H54 (cell line): ENCODE data around the gene ABCC9.
"Not testable (repeated sequence)": the region's sequence is repeated elsewhere in the genome, so short reads cannot be mapped to it uniquely, and the experiment has no call there.

Experiments
- DNase-seq: peaks from one replicate; pipeline ENCODE4 v3.0.0; 2011; ENCODE audit warnings: low spot score, mixed read lengths; ENCODE audit not compliant: insufficient read length
- FAIRE-seq: peaks from 3 replicates; lab custom pipeline; 2011; peaks lifted over from hg19 to GRCh38; lab: Jason Lieb, UNC
- POLR2A ChIP-seq: IDR thresholded peaks from 2 replicates; pipeline ENCODE4 v1.6.1; 2011; ENCODE audit warnings: low read depth, mild to moderate bottlenecking, low read length

ABCC9 gene

GRCh38 chr12:21828779-21829178 is 112.4 kb downstream of the ABCC9 start:
- TF ChIP-seq POLR2A: no peak
- no peak for DNase-seq
- no peak for FAIRE-seq

DNA sequence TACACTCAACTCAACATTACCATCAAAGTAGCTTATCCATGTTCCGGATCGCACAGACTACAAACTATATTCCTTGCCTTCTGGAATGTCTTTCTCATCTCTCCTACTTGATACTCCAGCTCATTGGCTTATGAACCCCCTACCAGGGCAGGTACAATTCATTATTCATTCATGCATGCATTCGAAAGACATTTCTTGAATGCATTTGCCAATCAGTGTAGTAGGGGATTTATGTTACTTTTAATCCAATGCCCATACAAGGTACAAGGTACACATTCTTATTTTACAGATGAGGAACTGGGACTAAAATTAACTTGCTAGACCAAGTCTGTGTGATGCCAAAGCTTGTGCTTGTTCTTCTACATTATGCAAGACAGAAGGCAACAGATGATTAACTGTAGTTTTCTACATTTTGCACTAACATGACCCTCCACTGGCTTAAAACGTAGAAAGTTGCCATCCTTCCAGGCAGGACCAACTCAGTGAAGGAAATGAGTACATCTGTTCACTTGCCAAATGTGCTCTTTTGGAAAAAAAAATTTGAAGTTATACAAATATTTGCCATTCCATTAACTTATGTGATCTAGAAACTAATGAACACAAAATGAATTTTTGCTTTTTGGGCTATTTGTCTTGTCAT is 113.0 kb downstream of the ABCC9 start:
- DNase-seq: no peak
- TF ChIP-seq POLR2A: no peak
- FAIRE-seq: no peak

DNA sequence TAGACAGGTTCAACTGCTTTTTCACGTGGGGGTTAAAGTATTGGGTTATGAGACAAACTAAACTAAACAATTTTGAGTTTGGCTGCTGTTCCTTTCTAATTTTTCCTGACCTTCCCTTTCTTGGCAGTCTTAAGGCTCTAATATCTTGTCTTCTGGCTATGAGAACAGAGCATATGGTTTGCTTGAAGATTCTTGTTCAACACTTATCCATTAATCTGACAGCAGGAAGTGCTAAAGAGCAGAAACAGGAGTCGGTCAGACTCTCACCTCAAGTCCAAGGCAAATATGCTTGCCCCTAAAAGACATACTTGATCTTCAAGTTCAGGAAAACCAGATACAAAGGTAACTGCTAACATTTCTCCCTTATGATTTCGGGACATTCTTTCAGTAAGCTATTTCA is 114.1 kb downstream of the ABCC9 start:
- no peak for TF ChIP-seq POLR2A
- no peak for FAIRE-seq
- no peak for DNase-seq

GRCh38 chr12:21826618-21826910 is 114.7 kb downstream of the ABCC9 start:
- no peak for DNase-seq
- no peak for FAIRE-seq
- TF ChIP-seq POLR2A: no peak

DNA sequence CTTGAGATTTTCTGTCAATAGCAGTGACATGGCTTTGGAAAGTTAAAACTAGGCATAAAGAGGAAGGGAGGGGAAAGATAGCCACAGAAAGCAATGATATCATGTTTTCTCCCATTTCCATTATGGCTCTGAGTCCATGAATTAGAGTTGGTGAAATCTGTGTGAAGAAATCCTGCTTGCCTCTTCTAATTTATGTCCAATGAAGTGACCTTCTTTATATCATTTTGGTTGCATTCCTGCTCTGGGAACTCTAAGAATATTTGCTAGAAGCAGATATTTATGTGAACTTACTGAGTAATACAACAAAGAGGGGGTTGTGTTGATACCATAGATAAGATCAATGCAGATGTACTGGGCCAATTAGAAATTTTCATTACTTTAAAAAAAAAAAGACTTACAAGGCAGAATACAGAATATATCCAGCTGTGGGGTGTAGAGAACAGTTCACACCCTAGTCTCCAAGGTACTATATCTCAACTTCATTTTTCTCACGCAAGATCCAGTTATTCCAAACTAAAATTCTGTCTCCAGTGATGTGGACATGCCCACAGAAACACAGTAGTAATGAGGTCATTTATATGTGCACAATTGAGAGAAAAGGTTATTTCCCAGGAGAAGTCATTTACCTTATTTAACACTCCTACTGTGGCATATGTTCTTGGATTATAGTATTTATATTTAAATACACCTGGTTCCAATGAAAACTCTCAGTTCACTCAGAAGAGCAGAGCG is 115.2 kb downstream of the ABCC9 start:
- no peak for DNase-seq
- FAIRE-seq: no peak
- no peak for TF ChIP-seq POLR2A

GRCh38 chr12:21823581-21823980 is 117.6 kb downstream of the ABCC9 start:
- FAIRE-seq (no peak), DNase-seq (no peak)
- no peak for TF ChIP-seq POLR2A

DNA sequence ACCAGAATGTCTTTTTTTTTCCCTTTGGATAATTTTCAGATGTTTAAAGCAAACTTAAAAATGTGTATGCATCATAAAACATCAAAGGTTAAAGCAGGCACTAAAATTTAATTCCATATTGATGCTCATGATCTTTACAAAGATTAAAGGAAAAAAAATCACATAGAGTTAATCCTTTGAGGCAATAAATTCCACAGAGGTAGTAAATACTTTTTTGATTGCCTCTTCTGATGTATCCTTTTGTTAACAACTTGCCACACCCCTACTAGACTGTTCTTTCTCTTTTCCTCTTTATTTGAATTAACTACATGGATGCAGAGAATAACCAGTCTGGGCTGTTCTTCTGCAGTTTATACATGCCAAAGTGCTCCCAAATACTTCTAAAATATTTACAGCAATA is 121.5 kb downstream of the ABCC9 start:
- DNase-seq (no peak), FAIRE-seq (no peak)
- TF ChIP-seq POLR2A: no peak

GRCh38 chr12:21819236-21819635 is 122.0 kb downstream of the ABCC9 start:
- TF ChIP-seq POLR2A: no peak
- FAIRE-seq (no peak), DNase-seq (no peak)

DNA sequence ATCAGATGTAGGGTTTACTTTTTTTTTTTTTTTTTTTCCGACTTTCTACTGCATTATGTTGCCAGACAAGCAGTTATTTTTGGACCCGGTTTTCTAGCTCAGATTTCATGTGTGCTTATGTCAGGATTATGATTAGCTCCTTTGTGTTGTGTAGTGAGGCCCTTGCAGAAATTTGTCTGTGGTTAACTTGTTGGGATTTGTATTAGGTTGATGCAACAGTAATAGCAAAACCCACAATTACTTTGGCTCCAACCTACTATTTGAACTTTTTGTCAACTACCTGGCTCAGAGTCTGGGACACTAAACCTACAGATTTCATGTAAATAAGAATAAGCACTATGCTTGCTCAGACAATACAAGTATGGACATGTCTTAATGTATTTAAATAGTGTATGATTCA is 122.6 kb downstream of the ABCC9 start:
- FAIRE-seq: no peak
- no peak for DNase-seq
- TF ChIP-seq POLR2A: no peak

DNA sequence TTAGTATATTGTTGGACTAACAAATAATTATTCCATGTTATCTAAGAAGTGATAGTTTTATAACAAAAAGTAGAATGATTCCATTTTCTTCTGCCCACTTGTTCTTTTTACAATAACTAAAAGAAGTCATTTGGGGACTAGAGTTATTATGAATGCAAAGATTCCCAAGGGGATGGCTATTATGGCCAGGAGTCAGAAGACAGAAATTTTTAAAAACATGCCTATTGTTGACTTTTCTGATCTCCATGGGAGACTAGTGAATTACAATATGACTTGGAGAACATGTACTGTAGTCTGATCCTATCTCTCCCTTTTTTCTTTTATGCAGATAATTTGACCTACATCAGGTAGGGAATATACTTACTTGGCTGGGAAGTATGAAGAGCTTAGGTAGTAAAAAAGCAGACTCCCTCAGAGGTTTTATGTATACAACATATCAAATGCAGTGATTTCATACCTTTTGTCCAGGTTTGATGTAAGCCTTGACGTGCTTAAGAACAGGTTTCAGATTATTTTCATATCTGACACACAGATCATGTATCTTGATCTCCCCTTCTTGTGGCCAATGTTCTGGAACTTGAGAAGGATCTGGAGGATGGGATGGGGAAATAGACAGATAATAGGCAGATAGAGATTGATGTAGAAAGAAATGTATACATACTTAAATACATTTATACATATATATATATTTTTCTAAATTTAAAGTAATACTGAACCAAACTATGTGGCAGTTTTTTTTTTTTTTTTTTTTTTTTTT is 125.7 kb downstream of the ABCC9 start:
- DNase-seq (no peak), FAIRE-seq (no peak)
- TF ChIP-seq POLR2A: no peak

- DNase-seq (no peak), FAIRE-seq (no peak)
- TF ChIP-seq POLR2A: no peak
Measured at GRCh38 chr12:21814814-21815213, 126.4 kb downstream of the ABCC9 start.

DNA sequence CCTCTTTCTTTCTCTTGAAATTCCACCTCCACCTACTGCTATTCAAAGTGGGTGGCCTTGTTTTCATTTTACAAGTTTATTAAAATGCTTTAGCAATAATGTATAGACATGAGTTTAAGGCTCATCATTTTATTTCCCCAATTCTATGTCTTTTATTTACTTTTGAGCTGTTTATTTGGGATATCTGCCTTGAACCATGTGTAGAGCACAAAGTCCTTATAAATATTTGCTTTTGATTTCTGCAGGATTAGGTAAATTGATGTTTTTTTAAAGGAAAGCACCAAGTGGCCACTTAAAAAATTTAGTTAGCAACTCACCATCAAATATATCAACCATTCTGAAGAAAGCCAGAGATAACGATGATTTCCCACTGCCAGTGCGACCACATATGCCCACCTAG is 126.9 kb downstream of the ABCC9 start:
- no peak for DNase-seq
- TF ChIP-seq POLR2A: no peak
- no peak for FAIRE-seq

DNA sequence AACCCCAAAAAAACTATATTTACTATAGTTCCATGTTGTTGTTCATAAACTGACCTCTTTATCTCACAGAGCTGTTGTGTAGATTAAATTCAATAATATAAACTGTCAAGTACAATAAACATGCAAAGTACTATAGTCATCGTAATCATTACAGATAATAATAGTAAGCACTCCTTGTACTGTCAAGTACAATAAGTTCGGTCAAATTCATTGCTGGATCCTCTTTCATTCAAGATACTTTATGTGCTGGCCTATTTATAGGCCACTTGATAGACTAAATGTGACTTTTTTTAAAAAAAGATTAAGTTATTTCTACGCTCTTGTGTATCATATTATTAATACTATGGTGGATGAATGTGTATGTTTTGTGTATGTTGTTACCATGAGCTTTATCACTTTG is 127.5 kb downstream of the ABCC9 start:
- DNase-seq: no peak
- FAIRE-seq: no peak
- TF ChIP-seq POLR2A: no peak

DNA sequence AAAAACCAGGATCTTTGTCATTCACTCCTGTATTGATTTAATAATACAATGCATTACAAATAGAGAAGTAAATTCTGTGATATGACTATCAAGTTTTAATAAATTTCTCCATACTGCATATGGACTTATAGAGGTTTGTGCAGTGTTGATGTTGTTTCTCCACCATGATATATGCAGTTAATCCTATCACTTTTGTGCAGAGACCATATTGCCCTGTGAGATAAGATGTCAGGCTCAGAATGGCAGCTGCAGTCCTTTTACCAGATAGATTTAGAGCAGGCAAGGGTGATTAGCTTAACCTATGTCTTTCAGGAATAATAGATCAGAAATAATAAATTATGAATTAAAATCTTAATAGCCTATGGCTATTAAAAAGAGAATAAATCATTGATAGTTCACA is 128.1 kb downstream of the ABCC9 start:
- DNase-seq (no peak), FAIRE-seq (no peak)
- TF ChIP-seq POLR2A: no peak

- FAIRE-seq: not testable (repeated sequence)
Measured at GRCh38 chr12:21812340-21812739, 128.9 kb downstream of the ABCC9 start.

More at GRCh38 chr12:21812340-21812739, 128.9 kb downstream of the ABCC9 start:
- DNase-seq: not testable (repeated sequence)
